Gastrocnemius medialis (tissue), 4 donors: Measurements from ENCODE around the gene ABT1. TPM values are rescaled to one million over a fixed set of nuclear protein-coding genes. Genes with fewer than 3 reads are reported as not detected.

Experiments
- ATAC-seq, 2 donors: fragments of 150-250 bp; one replicate each; pipeline ENCODE4 v1.9.1; 2016
- DNase-seq, 2 donors: peaks; one replicate each; pipeline ENCODE4 v3.0.0-alpha.2; 2019
- H3K27ac ChIP-seq, 4 donors: fragments of 200-600 bp; sonication (generic); 1 replicate in 1 of 4; 2 replicates in 3 of 4; pipeline ENCODE4 v1.5.1; 2016 to 2018; ENCODE audit warnings: mild to moderate bottlenecking in 2 of 4, moderate library complexity in 1 of 4
- H3K27me3 ChIP-seq, 3 donors: fragments of 200-600 bp; sonication (generic) in 2 of 3; 1 replicate in 1 of 3; 2 replicates in 2 of 3; pipeline versions ENCODE4 v1.5.1 to v1.6.0; 2016 to 2019; ENCODE audit warnings: mild to moderate bottlenecking in 1 of 3, moderate library complexity in 1 of 3
- H3K36me3 ChIP-seq, 2 donors: fragments of 200-600 bp; sonication (generic) in 1 of 2; one replicate each; pipeline ENCODE4 v1.5.1; 2017 to 2018
- H3K4me1 ChIP-seq, 2 donors: fragments of 200-600 bp; sonication (generic) in 1 of 2; one replicate each; pipeline ENCODE4 v1.5.1; 2016 to 2017; ENCODE audit warnings: mild to moderate bottlenecking in 2 of 2
- H3K4me3 ChIP-seq, 4 donors: fragments of 200-600 bp; sonication (generic) in 3 of 4; 1 replicate in 1 of 4; 2 replicates in 3 of 4; pipeline ENCODE4 v1.5.1; 2016 to 2019; ENCODE audit warnings: mild to moderate bottlenecking in 2 of 4
- H3K9me3 ChIP-seq, 3 donors: fragments of 200-600 bp; sonication (generic) in 2 of 3; 1 replicate in 1 of 3; 2 replicates in 2 of 3; pipeline ENCODE4 v1.5.1; 2016 to 2019
- POLR2A ChIP-seq, 2 donors: fragments of 450-650 bp; IDR thresholded peaks; one replicate each; pipeline ENCODE4 v1.6.1; 2017; ENCODE audit warnings: antibody characterized with exemption in 2 of 2, mild to moderate bottlenecking in 2 of 2, moderate library complexity in 2 of 2
- in situ Hi-C, 4 donors: fragments of 200-750 bp; cut with MboI; loops; one replicate each; pipeline versions ENCODE4 v1.15.0 to v1.8.0; 2017; ENCODE audit warnings: low sequenced_read_pairs in 4 of 4
- intact Hi-C: fragments of 100-400 bp; cut with DNase I; formaldehyde crosslinking; loops from one replicate; pipeline ENCODE4 v1.15.1; 2023; ENCODE audit warnings: low total_unique reads
- total RNA-seq, 4 donors: library from RNA; depleted of rRNA; stranded (reverse); fragments of >200 nt; gene quantifications; one replicate each; pipeline versions ENCODE4 v1.1.0 to v1.2.3, GENCODE V29; 2016
- TF ChIP-seq, protein P1 (sequence below), 5 experiments: fragments of 450-650 bp in 3 of 5; fragments of 200-600 bp in 2 of 5; sonication (generic) in 2 of 5; IDR thresholded peaks in 4 of 5; conservative IDR thresholded peaks in 1 of 5; 1 replicate in 4 of 5; 2 replicates in 1 of 5; pipeline ENCODE4 v1.5.1; 2016 to 2019; ENCODE audit warnings: antibody characterized with exemption in 5 of 5, mild to moderate bottlenecking in 3 of 5, moderate library complexity in 3 of 5

Gene ABT1
- total RNA-seq, 4 donors from 2014 or later, result 7.1 to 13.2 (median 9.5) TPM

DNA sequence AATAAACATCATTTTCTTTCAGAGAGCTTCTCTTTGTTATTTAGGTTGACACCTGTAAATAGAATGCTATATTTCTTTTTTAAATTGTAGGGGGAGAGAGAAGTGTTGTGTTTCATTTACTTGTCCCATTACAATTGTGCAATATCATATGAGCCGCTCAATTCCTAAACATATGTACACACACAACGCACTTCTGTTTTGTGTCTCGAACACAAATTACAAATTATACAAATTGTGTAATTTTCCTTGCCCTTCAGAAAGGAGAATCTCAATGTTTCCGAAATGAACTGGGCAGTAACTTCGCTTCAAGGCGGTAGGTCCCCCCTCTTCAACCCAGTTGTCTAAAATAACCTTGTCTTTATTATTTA lies 2.6 kb upstream of the ABT1 start:
- no peak for ATAC-seq
- intact Hi-C loops, result loop anchor here (10.0 kb wide), 1 partner anchor 419 kb away; no protein-coding TSS in a partner anchor

DNA sequence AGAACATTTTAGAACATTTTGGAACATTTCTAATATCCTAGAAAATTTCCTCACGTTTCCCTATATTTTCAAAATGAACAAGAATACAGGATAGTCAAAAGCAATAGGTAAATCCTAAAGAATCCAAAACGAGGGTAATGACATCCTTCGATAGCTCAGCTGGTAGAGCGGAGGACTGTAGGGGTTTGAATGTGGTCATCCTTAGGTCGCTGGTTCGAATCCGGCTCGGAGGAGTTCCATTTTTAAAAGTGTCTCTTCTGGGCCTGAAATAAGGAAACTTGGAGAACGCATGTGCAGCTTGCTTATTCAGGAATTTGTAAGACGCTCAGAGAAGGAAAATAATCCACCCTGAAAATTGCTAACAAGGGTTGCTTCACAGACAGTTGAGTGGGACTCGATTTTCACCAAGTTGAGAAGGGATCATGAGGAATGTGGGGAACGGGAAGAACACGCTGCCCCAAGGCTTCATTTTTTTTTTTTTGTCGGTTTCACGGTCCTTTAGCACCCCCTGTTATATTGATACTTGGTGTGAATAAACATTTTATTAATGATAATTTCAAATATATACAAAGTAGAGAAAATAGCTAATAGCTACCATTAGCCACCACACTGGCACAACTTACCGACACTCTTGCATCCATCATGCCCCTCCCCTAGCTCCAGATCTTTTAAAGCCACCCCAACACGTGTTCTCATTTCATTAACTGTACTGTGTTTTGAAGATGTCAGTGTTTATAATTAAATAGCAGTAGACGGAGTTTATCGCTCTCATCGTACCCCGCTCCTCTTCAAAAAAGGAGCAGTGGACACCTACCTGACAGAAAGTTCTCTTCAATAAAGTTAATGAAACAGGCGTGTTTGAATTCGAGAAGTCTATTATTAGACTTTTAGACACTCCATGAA lies 1.8 kb upstream of the ABT1 start:
- DNase-seq (no peak), ATAC-seq (no peak)
- Histone ChIP-seq H3K4me3 (peak overlapping the region; percentile 82 to 97 (median 90)), H3K36me3 (peaks cover 0 to 24% of the 10 kb centered on the region in 2 donors), H3K27me3 (peaks cover 23 to 34% (median 31%) of the 10 kb centered on the region in 3 donors), H3K9me3 (no peaks in the 10 kb centered on the region), H3K4me1 (peaks cover 11 to 19% of the 10 kb centered on the region in 2 donors), H3K27ac (peak overlapping the region in 3 of 4 donors; percentile 86 to 93 (median 90))
- TF ChIP-seq, protein P1, sequence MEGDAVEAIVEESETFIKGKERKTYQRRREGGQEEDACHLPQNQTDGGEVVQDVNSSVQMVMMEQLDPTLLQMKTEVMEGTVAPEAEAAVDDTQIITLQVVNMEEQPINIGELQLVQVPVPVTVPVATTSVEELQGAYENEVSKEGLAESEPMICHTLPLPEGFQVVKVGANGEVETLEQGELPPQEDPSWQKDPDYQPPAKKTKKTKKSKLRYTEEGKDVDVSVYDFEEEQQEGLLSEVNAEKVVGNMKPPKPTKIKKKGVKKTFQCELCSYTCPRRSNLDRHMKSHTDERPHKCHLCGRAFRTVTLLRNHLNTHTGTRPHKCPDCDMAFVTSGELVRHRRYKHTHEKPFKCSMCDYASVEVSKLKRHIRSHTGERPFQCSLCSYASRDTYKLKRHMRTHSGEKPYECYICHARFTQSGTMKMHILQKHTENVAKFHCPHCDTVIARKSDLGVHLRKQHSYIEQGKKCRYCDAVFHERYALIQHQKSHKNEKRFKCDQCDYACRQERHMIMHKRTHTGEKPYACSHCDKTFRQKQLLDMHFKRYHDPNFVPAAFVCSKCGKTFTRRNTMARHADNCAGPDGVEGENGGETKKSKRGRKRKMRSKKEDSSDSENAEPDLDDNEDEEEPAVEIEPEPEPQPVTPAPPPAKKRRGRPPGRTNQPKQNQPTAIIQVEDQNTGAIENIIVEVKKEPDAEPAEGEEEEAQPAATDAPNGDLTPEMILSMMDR (IDR thresholded peaks at IDR 0.05 in 4 of 5, conservative IDR thresholded peaks at IDR 0.05 in 1 of 5), result no peak
- no peak for TF ChIP-seq POLR2A (IDR thresholded peaks at IDR 0.05)
- intact Hi-C loops, result loop anchor here (1.0 to 10.0 kb wide), 5 partner anchors 23 to 537 kb away; a partner anchor contains a TSS
- in situ Hi-C loops, result loop anchor here in 3 of 4 donors (5.0 to 10.0 kb wide), 4 partner anchors 250 to 420 kb away; no protein-coding TSS in a partner anchor

More for the DNA sequence above, 2.6 kb upstream of the ABT1 start:
- TF ChIP-seq POLR2A (IDR thresholded peaks at IDR 0.05), result no peak
- TF ChIP-seq, protein P1 (IDR thresholded peaks at IDR 0.05 in 4 of 5, conservative IDR thresholded peaks at IDR 0.05 in 1 of 5), result no peak
- H3K27ac ChIP-seq, result no peak overlapping the region
- DNase-seq, result no peak
- H3K4me3 ChIP-seq, result no peak overlapping the region
- peaks cover 23 to 34% (median 31%) of the 10 kb centered on the region in 3 donors for H3K27me3 ChIP-seq
- in situ Hi-C loops, result loop anchor here in 2 of 4 donors (10.0 kb wide), 2 partner anchors 249 to 419 kb away; no protein-coding TSS in a partner anchor
- peaks cover 11 to 19% of the 10 kb centered on the region in 2 donors for H3K4me1 ChIP-seq
- peaks cover 0 to 15% of the 10 kb centered on the region in 2 donors for H3K36me3 ChIP-seq
- no peaks in the 10 kb centered on the region for H3K9me3 ChIP-seq

DNA sequence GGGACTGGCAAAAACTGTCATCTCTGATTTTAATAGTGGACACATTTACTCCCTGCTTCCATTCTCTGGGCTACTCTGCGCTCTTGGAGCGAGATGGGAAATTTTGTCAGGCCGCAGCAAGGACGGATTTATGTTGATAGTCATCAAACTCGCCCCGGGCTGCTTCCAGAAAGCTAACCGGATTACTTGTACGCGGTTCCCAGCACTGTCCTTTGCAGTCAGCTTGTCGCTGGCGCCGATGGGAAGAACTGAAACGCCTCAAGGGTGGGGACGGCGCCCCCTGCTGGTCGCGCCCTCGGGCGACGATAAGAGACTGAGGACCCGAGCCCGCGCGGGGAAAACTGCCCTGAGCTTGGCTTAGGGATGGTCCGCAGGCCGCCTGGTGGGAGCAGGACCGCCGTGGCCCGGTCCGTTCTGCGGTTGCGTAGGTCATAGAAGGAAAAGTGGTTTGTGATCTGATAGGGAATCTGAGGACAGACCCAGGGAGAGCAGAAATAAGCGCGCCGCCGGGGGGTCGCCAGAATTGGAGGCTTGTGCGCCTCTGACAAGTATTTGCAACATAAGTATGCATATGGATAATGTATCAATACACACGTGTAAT lies 984 bp upstream of the ABT1 start:
- in situ Hi-C loops, result loop anchor here in 3 of 4 donors (5.0 to 10.0 kb wide), 4 partner anchors 251 to 421 kb away; no protein-coding TSS in a partner anchor
- intact Hi-C loops, result loop anchor here (1.0 to 10.0 kb wide), 9 partner anchors 23 to 537 kb away; partner anchors contain the start of gene ZNF322
- ATAC-seq, result peak; percentile 77 to 83

DNA sequence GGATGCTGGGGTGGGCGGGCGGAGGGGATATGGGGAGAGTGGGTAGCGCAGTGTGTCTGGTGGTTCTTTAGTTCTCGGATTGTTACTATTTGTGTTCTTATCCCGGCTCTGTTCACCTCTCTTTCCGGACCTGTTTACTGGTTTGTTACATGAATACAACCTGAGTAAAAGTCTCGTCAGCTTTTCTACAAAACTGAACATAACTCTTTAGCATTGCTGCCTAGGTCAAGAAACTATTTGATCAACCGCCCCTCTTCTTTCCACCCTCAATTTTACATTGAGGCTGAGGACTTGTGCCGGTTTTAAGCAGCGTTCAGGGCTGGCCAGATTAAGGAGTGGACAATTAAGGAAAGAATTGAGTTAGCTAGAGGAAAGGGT lies 625 bp downstream of the ABT1 start:
- H3K4me1 ChIP-seq, result peaks cover 11 to 19% of the 10 kb centered on the region in 2 donors
- DNase-seq (no peak), ATAC-seq (no peak)
- TF ChIP-seq POLR2A (IDR thresholded peaks at IDR 0.05), result no peak
- TF ChIP-seq, protein P1 (IDR thresholded peaks at IDR 0.05 in 4 of 5, conservative IDR thresholded peaks at IDR 0.05 in 1 of 5), result no peak
- H3K36me3 ChIP-seq, result peaks cover 0 to 26% of the 10 kb centered on the region in 2 donors
- H3K27me3 ChIP-seq, result peaks cover 17 to 23% (median 22%) of the 10 kb centered on the region in 3 donors
- H3K27ac ChIP-seq, result peak overlapping the region; percentile 86 to 93 (median 90)
- in situ Hi-C loops, result loop anchor here in 3 of 4 donors (5.0 to 10.0 kb wide), 4 partner anchors 253 to 423 kb away; no protein-coding TSS in a partner anchor
- intact Hi-C loops, result loop anchor here (5.0 to 10.0 kb wide), 4 partner anchors 40 to 535 kb away; a partner anchor contains a TSS
- H3K9me3 ChIP-seq, result no peaks in the 10 kb centered on the region
- H3K4me3 ChIP-seq, result peak overlapping the region; percentile 82 to 97 (median 90)

More for the DNA sequence above, 984 bp upstream of the ABT1 start:
- DNase-seq, result peak; percentile 82 to 89
- Histone ChIP-seq H3K9me3 (no peaks in the 10 kb centered on the region), H3K4me3 (peak overlapping the region; percentile 82 to 97 (median 90)), H3K27me3 (peaks cover 23 to 30% (median 29%) of the 10 kb centered on the region in 3 donors), H3K36me3 (peaks cover 0 to 26% of the 10 kb centered on the region in 2 donors), H3K27ac (peak overlapping the region; percentile 86 to 93 (median 90)), H3K4me1 (peaks cover 11 to 19% of the 10 kb centered on the region in 2 donors)
- TF ChIP-seq, protein P1 (IDR thresholded peaks at IDR 0.05 in 4 of 5, conservative IDR thresholded peaks at IDR 0.05 in 1 of 5), result peak; percentile 91 to 98 (median 96)
- TF ChIP-seq POLR2A (IDR thresholded peaks at IDR 0.05), result no peak
